H9 (cell line): ENCODE results near the gene IL11RA. TPM values are rescaled to one million over a fixed set of nuclear protein-coding genes. Genes with fewer than 3 reads are reported as not detected.

Experiments
- DNase-seq: peaks from one replicate; pipeline ENCODE4 v3.0.0-alpha.2; 2017
- H2AFZ ChIP-seq: one replicate; pipeline ENCODE4 v1.6.1; 2013; ENCODE audit warnings: mild to moderate bottlenecking, low read length, control low read depth, moderate library complexity
- H2AK5ac ChIP-seq: 2 replicates; pipeline ENCODE4 v1.6.1; 2013; ENCODE audit warnings: low read length, control low read depth, mixed read lengths; ENCODE audit not compliant: insufficient read length
- H2BK120ac ChIP-seq: one replicate; pipeline ENCODE4 v1.6.1; 2013; ENCODE audit warnings: low read depth, mild to moderate bottlenecking, low read length, control low read depth, inconsistent platforms; ENCODE audit not compliant: poor library complexity, severe bottlenecking
- H2BK12ac ChIP-seq: 2 replicates; pipeline ENCODE4 v1.6.1; 2013; ENCODE audit warnings: low read length, control low read depth, mixed read lengths, low read depth; ENCODE audit not compliant: insufficient read length
- H2BK15ac ChIP-seq: 2 replicates; pipeline ENCODE4 v1.6.1; 2013; ENCODE audit warnings: low read depth, low read length, control low read depth
- H2BK20ac ChIP-seq: one replicate; pipeline ENCODE4 v1.6.1; 2013; ENCODE audit warnings: low read depth, mild to moderate bottlenecking, low read length, control low read depth, inconsistent platforms; ENCODE audit not compliant: poor library complexity, severe bottlenecking
- H2BK5ac ChIP-seq: 2 replicates; pipeline ENCODE4 v1.6.1; 2013; ENCODE audit warnings: low read length, control low read depth, mixed read lengths; ENCODE audit not compliant: insufficient read length
- H3K14ac ChIP-seq: 2 replicates; pipeline ENCODE4 v1.6.1; 2013; ENCODE audit warnings: low read length, control low read depth; ENCODE audit not compliant: insufficient read depth
- H3K18ac ChIP-seq: 2 replicates; pipeline ENCODE4 v1.6.1; 2013; ENCODE audit warnings: low read depth, mild to moderate bottlenecking, mixed read lengths, low read length, control low read depth; ENCODE audit not compliant: insufficient read length
- H3K23ac ChIP-seq: 2 replicates; pipeline ENCODE4 v1.6.1; 2013; ENCODE audit warnings: low read length, control low read depth, mixed read lengths, low read depth; ENCODE audit not compliant: insufficient read length
- H3K23me2 ChIP-seq: 2 replicates; pipeline ENCODE4 v1.6.1; 2013; ENCODE audit warnings: low read depth, mild to moderate bottlenecking, mixed read lengths, low read length, control low read depth; ENCODE audit not compliant: insufficient read length, poor library complexity, severe bottlenecking
- H3K27ac ChIP-seq: 2 replicates; pipeline ENCODE4 v1.5.1; 2013; ENCODE audit warnings: low read length, control low read depth, mixed read lengths, low read depth; ENCODE audit not compliant: insufficient read length
- H3K27me3 ChIP-seq: 2 replicates; pipeline ENCODE4 v1.6.1; 2013; ENCODE audit warnings: low read length, control low read depth, inconsistent platforms; ENCODE audit not compliant: insufficient read depth
- H3K4ac ChIP-seq: 2 replicates; pipeline ENCODE4 v1.6.1; 2013; ENCODE audit warnings: low read depth, mild to moderate bottlenecking, control low read depth, inconsistent platforms, low read length, moderate library complexity
- H3K4me1 ChIP-seq: 2 replicates; pipeline ENCODE4 v1.6.1; 2013; ENCODE audit warnings: low read length, control low read depth, inconsistent platforms; ENCODE audit not compliant: insufficient read depth
- H3K4me2 ChIP-seq: 2 replicates; pipeline ENCODE4 v1.6.1; 2013; ENCODE audit warnings: low read length, control low read depth, mixed read lengths; ENCODE audit not compliant: insufficient read length, insufficient read depth
- H3K56ac ChIP-seq: 2 replicates; pipeline ENCODE4 v1.6.1; 2013; ENCODE audit warnings: low read depth, mild to moderate bottlenecking, mixed read lengths, low read length, control low read depth; ENCODE audit not compliant: insufficient read length
- H3K79me1 ChIP-seq: 2 replicates; pipeline ENCODE4 v1.6.1; 2013; ENCODE audit warnings: low read depth, mild to moderate bottlenecking, moderate library complexity, low read length, control low read depth, inconsistent platforms; ENCODE audit not compliant: insufficient read depth, poor library complexity, severe bottlenecking
- H3K79me2 ChIP-seq: 2 replicates; pipeline ENCODE4 v1.6.1; 2013; ENCODE audit warnings: low read length, control low read depth, inconsistent platforms; ENCODE audit not compliant: insufficient read depth
- H3K9ac ChIP-seq: 2 replicates; pipeline ENCODE4 v1.6.1; 2013; ENCODE audit warnings: low read length, control low read depth, mixed read lengths; ENCODE audit not compliant: insufficient read length; ENCODE audit errors: extremely low read depth
- H3K9me3 ChIP-seq: one replicate; pipeline ENCODE4 v1.6.1; 2013; ENCODE audit warnings: low read depth, low read length, inconsistent platforms; ENCODE audit not compliant: control insufficient read depth
- H3T11ph ChIP-seq: one replicate; pipeline ENCODE4 v1.6.1; 2013; ENCODE audit warnings: mild to moderate bottlenecking, low read length, control low read depth, inconsistent platforms
- H4K20me1 ChIP-seq: one replicate; pipeline ENCODE4 v1.6.1; 2013; ENCODE audit not compliant: control insufficient read depth, insufficient read length, insufficient read depth
- H4K5ac ChIP-seq: 2 replicates; pipeline ENCODE4 v1.6.1; 2013; ENCODE audit warnings: low read depth, mild to moderate bottlenecking, mixed read lengths, low read length, control low read depth; ENCODE audit not compliant: insufficient read length
- H4K8ac ChIP-seq: replicated peaks from 2 replicates; pipeline ENCODE4 v1.6.1; 2013; ENCODE audit warnings: low read length, control low read depth, mixed read lengths, low read depth; ENCODE audit not compliant: insufficient read length
- H4K91ac ChIP-seq: 2 replicates; pipeline ENCODE4 v1.6.1; 2013; ENCODE audit warnings: low read depth, mild to moderate bottlenecking, moderate library complexity, mixed read lengths, low read length, control low read depth; ENCODE audit not compliant: insufficient read length
- H3K27ac Mint-ChIP-seq, 3 experiments: 2 replicates in 2 of 3; 3 replicates in 1 of 3; pipeline ENCODE4 v1.8.0; 2020 to 2021; ENCODE audit warnings: mixed read lengths in 3 of 3, mild to moderate bottlenecking in 1 of 3, moderate library complexity in 1 of 3
- H3K27me3 Mint-ChIP-seq: 2 replicates; pipeline ENCODE4 v1.8.0; 2021; ENCODE audit warnings: low read depth, mild to moderate bottlenecking, moderate library complexity, mixed read lengths
- H3K36me3 Mint-ChIP-seq, 3 experiments: 2 replicates in 2 of 3; 3 replicates in 1 of 3; pipeline ENCODE4 v1.8.0; 2020 to 2021; ENCODE audit warnings: low read depth in 3 of 3, mixed read lengths in 3 of 3; ENCODE audit not compliant: insufficient read depth in 1 of 3
- H3K4me1 Mint-ChIP-seq, 2 experiments: 2 replicates each; pipeline ENCODE4 v1.8.0; 2020; ENCODE audit warnings: mixed read lengths in 2 of 2
- H3K4me3 Mint-ChIP-seq, 2 experiments: 2 replicates in 1 of 2; 3 replicates in 1 of 2; pipeline ENCODE4 v1.8.0; 2020 to 2021; ENCODE audit warnings: mild to moderate bottlenecking in 2 of 2, mixed read lengths in 2 of 2, moderate library complexity in 1 of 2
- H3K9me3 Mint-ChIP-seq, 2 experiments: 2 replicates in 1 of 2; 3 replicates in 1 of 2; pipeline ENCODE4 v1.8.0; 2020; ENCODE audit warnings: mild to moderate bottlenecking in 2 of 2, mixed read lengths in 2 of 2, moderate library complexity in 1 of 2
- CTCF ChIP-seq: fragments of 200-600 bp; sonication (generic); conservative IDR thresholded peaks from 3 replicates; pipeline ENCODE4 v1.8.0; 2021; ENCODE audit warnings: antibody characterized with exemption, mild to moderate bottlenecking
- WGBS: extraction: QIAGEN DNeasy Blood & Tissue Kit; methylation state at CpG from one replicate; pipeline ENCODE4 v1.1.7; 2013; ENCODE audit warnings: missing lambda C conversion rate, low lambda C conversion rate, mixed read lengths; ENCODE audit not compliant: insufficient read length; ENCODE audit errors: extremely low coverage; 5-methylcytosine and 5-hydroxymethylcytosine counted together
- total RNA-seq: library from RNA; stranded (reverse); gene quantifications from 2 replicates; pipeline ENCODE4 v1.2.1, GENCODE V29; 2021

Gene IL11RA
- total RNA-seq, 1 experiment from 2014 or later = 8.7 TPM

DNA sequence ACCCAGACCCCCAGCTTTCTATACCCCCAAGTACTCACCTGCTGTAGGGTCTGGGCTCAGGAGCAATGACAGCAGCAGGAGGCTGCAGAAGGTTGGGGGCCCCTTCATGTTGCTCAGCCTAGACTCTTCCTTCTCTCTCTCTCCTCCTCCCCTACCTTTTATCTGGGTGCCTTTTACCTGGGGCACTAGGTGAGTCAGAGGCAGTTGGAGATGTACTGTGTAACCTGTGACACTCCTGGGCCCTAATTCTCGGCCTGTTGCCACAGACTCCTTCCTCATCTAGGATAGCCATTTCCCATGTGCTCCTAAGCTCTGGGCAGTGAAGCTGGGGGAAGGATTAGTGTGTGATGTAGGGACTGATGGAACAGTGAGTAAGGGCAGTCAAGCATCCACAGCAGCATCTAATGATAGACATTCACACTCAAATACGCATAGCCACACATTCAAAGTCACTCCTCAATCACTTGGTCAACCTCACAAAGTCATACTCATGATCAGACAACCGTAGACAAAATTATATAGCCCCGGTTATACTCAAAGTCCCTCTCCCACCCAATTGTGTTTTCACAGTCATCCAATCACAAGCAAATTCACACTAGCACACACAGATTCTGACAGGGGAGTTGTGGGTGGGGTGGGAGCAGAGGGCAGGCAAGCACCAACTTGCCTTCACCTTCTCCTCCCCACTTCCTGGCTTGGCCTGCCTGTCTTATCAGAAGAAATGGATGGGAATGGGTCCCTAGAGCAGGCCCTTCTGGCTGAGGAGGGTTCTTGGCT lies 10.7 kb downstream of the IL11RA start, which contains the start of gene CCL27:
Gene CCL27 (minus strand): TSS at position 132 of the 777 bp plus-strand sequence. CDS start 24 bp downstream, at position 108.
- peaks cover 13% of the 10 kb centered on the region for H3K23me2 ChIP-seq
- Mint-ChIP-seq H3K9me3 (no peaks in the 10 kb centered on the region), H3K4me1 (peaks cover 7 to 8% of the 10 kb centered on the region in 2 experiments), H3K27me3 (peaks cover 1% of the 10 kb centered on the region; the same call in 1 of the 2 replicates), H3K36me3 (peaks cover 2 to 5% (median 3%) of the 10 kb centered on the region in 3 experiments; a peak in 5 of 7 replicates), H3K4me3 (no peak within 1 kb of the TSS; a peak in 1 of 5 replicates), H3K27ac (peak within 1 kb of the TSS in 1 of 3 experiments; percentile 23; a peak in 3 of 7 replicates)
- H4K8ac ChIP-seq = no peak within 1 kb of the TSS
- no peak within 1 kb of the TSS for H4K5ac ChIP-seq
- H3K4me2 ChIP-seq = no peak within 1 kb of the TSS
- no peak within 1 kb of the TSS for H2BK12ac ChIP-seq
- H3K27ac ChIP-seq = no peak within 1 kb of the TSS
- no peak within 1 kb of the TSS for H3K14ac ChIP-seq
- no peak within 1 kb of the TSS for H3K23ac ChIP-seq
- no peaks in the 10 kb centered on the region for H3K27me3 ChIP-seq
- H3K9me3 ChIP-seq = no peaks in the 10 kb centered on the region
- H2BK5ac ChIP-seq = no peak within 1 kb of the TSS
- DNase-seq = no peak
- H3K56ac ChIP-seq = no peak within 1 kb of the TSS
- H3K79me1 ChIP-seq = no peaks in the 10 kb centered on the region
- no peaks in the 10 kb centered on the region for H3K4me1 ChIP-seq
- H2BK15ac ChIP-seq = no peak within 1 kb of the TSS
- H4K20me1 ChIP-seq = no peaks in the 10 kb centered on the region
- H3K9ac ChIP-seq = no peak within 1 kb of the TSS
- no peak within 1 kb of the TSS for H3T11ph ChIP-seq
- no peak within 1 kb of the TSS for H2BK20ac ChIP-seq
- no peak within 1 kb of the TSS for H3K4ac ChIP-seq
- H4K91ac ChIP-seq = no peak within 1 kb of the TSS
- H2BK120ac ChIP-seq = no peak within 1 kb of the TSS
- H2AFZ ChIP-seq = no peak within 1 kb of the TSS
- TF ChIP-seq CTCF = no peak
- H3K18ac ChIP-seq = no peak within 1 kb of the TSS
- WGBS = no CpG with 5 or more reads among the region's 4 CpGs
- no peaks in the 10 kb centered on the region for H3K79me2 ChIP-seq
- no peak within 1 kb of the TSS for H2AK5ac ChIP-seq
